Choroid plexus epithelial cell (primary cell): ENCODE measurements around the gene NUTF2.
"Not testable (repeated sequence)": the region's sequence is repeated elsewhere in the genome, so short reads cannot be mapped to it uniquely, and the experiment has no call there.

Experiments used
- DNase-seq: peaks from one replicate; pipeline ENCODE4 v3.0.0-alpha.2; 2010; ENCODE audit warnings: low read depth
- H3K4me3 ChIP-seq: 2 replicates; pipeline ENCODE4 v1.5.1; 2011; ENCODE audit warnings: low read depth, mild to moderate bottlenecking, control low read depth, low read length, moderate library complexity
- CTCF ChIP-seq: conservative IDR thresholded peaks from 2 replicates; pipeline ENCODE4 v1.5.1; 2011; ENCODE audit warnings: low read depth, mild to moderate bottlenecking, control low read depth, inconsistent platforms, low read length, moderate library complexity

NUTF2 gene

GRCh38 chr16:67856927-67857546 lies 10.3 kb downstream of the NUTF2 start:
- TF ChIP-seq CTCF, result no peak
- no peak for DNase-seq
- no peak overlapping the region for H3K4me3 ChIP-seq

GRCh38 chr16:67857547-67858233 lies 11.0 kb downstream of the NUTF2 start:
- peak; percentile 95 for DNase-seq
- H3K4me3 ChIP-seq, result no peak overlapping the region
- TF ChIP-seq CTCF, result no peak

GRCh38 chr16:67858500-67858899 lies 11.8 kb downstream of the NUTF2 start:
- TF ChIP-seq CTCF, result no peak
- no peak overlapping the region for H3K4me3 ChIP-seq
- DNase-seq, result no peak

GRCh38 chr16:67860589-67861398 lies 14.1 kb downstream of the NUTF2 start:
- H3K4me3 ChIP-seq, result no peak overlapping the region
- no peak for TF ChIP-seq CTCF
- DNase-seq, result no peak

GRCh38 chr16:67861877-67862276 lies 15.1 kb downstream of the NUTF2 start:
- TF ChIP-seq CTCF, result no peak
- no peak for DNase-seq

GRCh38 chr16:67862623-67863583 lies 16.2 kb downstream of the NUTF2 start:
- DNase-seq, result peak; percentile 63
- H3K4me3 ChIP-seq, result no peak overlapping the region
- TF ChIP-seq CTCF, result no peak

More at GRCh38 chr16:67861877-67862276, 15.1 kb downstream of the NUTF2 start:
- H3K4me3 ChIP-seq, result no peak overlapping the region

- H3K4me3 ChIP-seq, DNase-seq: not testable (repeated sequence)
These were observed 17.3 kb downstream of the NUTF2 start for GRCh38 chr16:67864044-67864443.
